ACC112 (cell line): ENCODE results near the gene CLSTN3.

Source experiments
- H2AFZ ChIP-seq: fragments of 200-600 bp; sonication (generic); one replicate; pipeline ENCODE4 v1.6.0; 2017; ENCODE audit warnings: antibody characterized with exemption, low read length; ENCODE audit not compliant: unreplicated experiment
- H3K27ac ChIP-seq: fragments of 200-600 bp; sonication (generic); 2 replicates; pipeline ENCODE4 v1.5.1; 2014; ENCODE audit warnings: low read depth, mild to moderate bottlenecking, antibody characterized with exemption, low read length, moderate library complexity
- H3K27me3 ChIP-seq: fragments of 200-600 bp; sonication (generic); 2 replicates; pipeline ENCODE4 v1.6.1; 2014; ENCODE audit warnings: mild to moderate bottlenecking, antibody characterized with exemption, low read length, moderate library complexity, mixed read lengths; ENCODE audit not compliant: insufficient read depth
- H3K36me3 ChIP-seq: fragments of 200-600 bp; sonication (generic); 2 replicates; pipeline ENCODE4 v1.6.1; 2016; ENCODE audit warnings: mild to moderate bottlenecking, antibody characterized with exemption, low read length, moderate library complexity, mixed read lengths; ENCODE audit not compliant: insufficient read depth
- H3K4me1 ChIP-seq: fragments of 200-600 bp; sonication (generic); one replicate; pipeline ENCODE4 v1.6.1; 2016; ENCODE audit warnings: low read length, mixed read lengths; ENCODE audit not compliant: insufficient read depth, unreplicated experiment, control insufficient read depth
- H3K4me3 ChIP-seq: fragments of 200-600 bp; sonication (generic); 2 replicates; pipeline ENCODE4 v1.5.1; 2014; ENCODE audit warnings: mild to moderate bottlenecking, low read depth, low read length
- H3K79me2 ChIP-seq: fragments of 200-600 bp; sonication (generic); one replicate; pipeline ENCODE4 v1.6.0; 2016; ENCODE audit warnings: low read length; ENCODE audit not compliant: control insufficient read depth, unreplicated experiment, insufficient read depth

CLSTN3 gene

GRCh38 chr12:7189398-7190267 is 59.5 kb downstream of the CLSTN3 start, which contains the start of gene PEX5:
Gene PEX5, plus strand, starts transcription at chr12:7189686. Its CDS starts 692 bp downstream, at chr12:7190378.
- Histone ChIP-seq H3K4me3 (peak within 1 kb of the TSS; percentile 90), H3K4me1 (peaks cover 18% of the 10 kb centered on the region), H3K27me3 (no peaks in the 10 kb centered on the region), H3K27ac (peak within 1 kb of the TSS; percentile 79), H3K79me2 (no peaks in the 10 kb centered on the region), H2AFZ (peak within 1 kb of the TSS; percentile 89), H3K36me3 (no peaks in the 10 kb centered on the region; the same call in 1 of the 2 replicates)

- Histone ChIP-seq H3K4me1 (peaks cover 18% of the 10 kb centered on the region), H3K27ac (no peak overlapping the region), H3K79me2 (no peaks in the 10 kb centered on the region), H3K27me3 (no peaks in the 10 kb centered on the region), H3K4me3 (peak overlapping the region; percentile 90), H2AFZ (peak overlapping the region; percentile 72), H3K36me3 (no peaks in the 10 kb centered on the region; the same call in 1 of the 2 replicates)
Measured at GRCh38 chr12:7190268-7191055, 60.3 kb downstream of the CLSTN3 start.

DNA sequence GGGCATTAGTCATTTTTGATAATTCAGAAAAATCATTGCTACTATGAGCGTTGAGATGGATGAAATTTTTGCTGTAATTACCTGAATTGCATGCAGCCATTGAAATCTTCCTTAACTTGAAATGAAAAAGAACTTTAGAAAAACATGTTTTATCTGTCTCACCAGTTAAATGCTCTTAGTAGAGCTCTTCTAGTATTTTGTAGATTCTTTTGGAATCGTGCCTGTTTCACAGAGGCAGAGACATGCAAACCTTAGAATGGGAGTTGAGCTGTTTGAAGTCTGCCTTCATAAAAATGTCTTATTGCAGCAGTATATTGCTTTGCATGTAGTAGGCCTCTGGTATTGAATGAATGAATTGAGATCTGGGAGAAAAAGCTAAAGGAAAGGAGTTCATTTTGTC is 63.5 kb downstream of the CLSTN3 start:
- Histone ChIP-seq H3K36me3 (peaks cover 2% of the 10 kb centered on the region; the same call in 1 of the 2 replicates), H3K4me1 (peaks cover 10% of the 10 kb centered on the region)

GRCh38 chr12:7197841-7198240 is 67.7 kb downstream of the CLSTN3 start:
- no peak overlapping the region for H2AFZ ChIP-seq
- H3K36me3 ChIP-seq = peaks cover 20% of the 10 kb centered on the region
- no peak overlapping the region for H3K27ac ChIP-seq
- H3K4me3 ChIP-seq = no peak overlapping the region
- no peaks in the 10 kb centered on the region for H3K4me1 ChIP-seq
- H3K79me2 ChIP-seq = no peaks in the 10 kb centered on the region
- H3K27me3 ChIP-seq = no peaks in the 10 kb centered on the region

More for the DNA sequence above, 63.5 kb downstream of the CLSTN3 start:
- Histone ChIP-seq H3K27me3 (no peaks in the 10 kb centered on the region), H3K27ac (no peak overlapping the region), H3K79me2 (no peaks in the 10 kb centered on the region), H2AFZ (no peak overlapping the region), H3K4me3 (no peak overlapping the region)

GRCh38 chr12:7203109-7203508 is 72.9 kb downstream of the CLSTN3 start:
- Histone ChIP-seq H3K27ac (no peak overlapping the region), H3K27me3 (no peaks in the 10 kb centered on the region), H3K79me2 (no peaks in the 10 kb centered on the region), H3K4me1 (no peaks in the 10 kb centered on the region), H3K36me3 (peaks cover 41% of the 10 kb centered on the region), H2AFZ (no peak overlapping the region), H3K4me3 (no peak overlapping the region)

DNA sequence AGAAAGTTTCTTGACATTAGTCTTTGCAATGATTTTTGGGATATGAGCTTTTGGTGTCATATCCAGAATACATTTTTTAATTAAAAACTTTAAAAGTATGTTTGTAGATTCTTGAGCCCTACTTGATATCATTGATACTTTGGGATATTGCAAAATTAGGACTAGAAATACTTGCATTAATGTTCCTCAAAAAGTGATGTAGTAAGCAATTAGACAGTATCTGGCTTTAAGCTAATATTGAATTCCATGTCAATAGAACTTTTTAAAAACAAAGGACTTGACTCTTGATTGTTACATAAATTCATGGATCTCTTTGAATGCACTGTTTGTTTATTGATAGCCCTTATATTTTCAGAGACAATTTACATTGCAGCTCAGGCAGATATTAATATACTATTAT is 74.9 kb downstream of the CLSTN3 start:
- Histone ChIP-seq H3K27ac (no peak overlapping the region), H3K79me2 (no peaks in the 10 kb centered on the region), H3K36me3 (peaks cover 61% of the 10 kb centered on the region), H2AFZ (no peak overlapping the region), H3K4me1 (no peaks in the 10 kb centered on the region), H3K4me3 (no peak overlapping the region), H3K27me3 (no peaks in the 10 kb centered on the region)

DNA sequence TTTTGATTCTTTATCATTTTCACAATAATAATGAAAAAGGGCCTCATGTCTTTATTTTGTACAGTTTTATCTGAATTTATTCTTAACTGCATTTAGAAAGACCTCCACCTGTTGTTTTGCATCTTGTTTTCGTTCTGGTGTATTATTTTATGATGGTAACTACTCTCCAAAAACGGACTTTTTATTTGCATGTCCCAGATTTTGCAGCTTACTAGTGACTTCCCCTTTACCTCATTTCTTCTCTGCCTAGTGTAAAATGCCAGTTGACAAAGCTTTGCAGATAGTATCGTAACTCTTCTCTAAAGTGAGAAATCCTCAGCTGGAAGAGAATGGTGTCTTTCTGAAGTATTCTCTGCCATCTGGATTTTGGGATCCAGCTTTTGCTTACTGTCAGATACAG is 76.5 kb downstream of the CLSTN3 start:
- peaks cover 67% of the 10 kb centered on the region for H3K36me3 ChIP-seq
- no peaks in the 10 kb centered on the region for H3K79me2 ChIP-seq
- no peak overlapping the region for H3K4me3 ChIP-seq
- no peak overlapping the region for H3K27ac ChIP-seq
- H3K4me1 ChIP-seq = no peaks in the 10 kb centered on the region
- H3K27me3 ChIP-seq = no peaks in the 10 kb centered on the region
- H2AFZ ChIP-seq = no peak overlapping the region

DNA sequence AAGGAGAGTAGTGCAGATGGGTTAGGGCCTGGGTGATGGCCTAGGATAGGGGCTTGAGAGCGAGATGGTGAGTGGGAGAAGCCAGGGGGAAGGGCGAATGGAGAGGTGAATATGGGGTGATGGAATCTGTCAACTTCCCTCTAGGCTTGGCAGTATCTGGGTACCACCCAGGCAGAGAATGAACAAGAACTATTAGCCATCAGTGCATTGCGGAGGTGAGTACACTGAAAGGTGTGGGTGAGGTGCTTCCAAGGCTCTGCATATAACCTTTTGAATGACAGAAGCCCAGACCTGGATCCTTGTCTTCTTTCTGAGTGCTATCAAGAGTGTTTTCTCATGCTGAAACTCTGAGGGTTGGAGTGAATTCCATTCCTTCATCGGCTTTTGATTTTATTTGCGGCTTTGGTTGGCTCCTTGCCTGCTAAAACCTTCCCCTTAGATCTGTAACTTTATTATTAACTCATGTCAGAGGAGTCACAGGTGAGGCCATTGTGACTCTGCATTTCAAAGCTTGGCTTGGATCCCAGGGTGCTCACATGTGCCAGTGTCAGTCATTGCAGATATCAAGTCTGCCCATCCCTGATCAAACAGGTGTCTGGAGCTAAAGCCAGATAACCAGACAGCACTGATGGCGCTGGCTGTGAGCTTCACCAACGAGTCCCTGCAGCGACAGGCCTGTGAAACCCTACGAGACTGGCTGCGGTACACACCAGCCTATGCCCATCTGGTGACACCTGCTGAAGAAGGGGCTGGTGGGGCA is 77.9 kb downstream of the CLSTN3 start:
- no peak overlapping the region for H3K27ac ChIP-seq
- no peaks in the 10 kb centered on the region for H3K4me1 ChIP-seq
- peaks cover 65% of the 10 kb centered on the region for H3K36me3 ChIP-seq
- no peak overlapping the region for H3K4me3 ChIP-seq
- H3K27me3 ChIP-seq = no peaks in the 10 kb centered on the region
- no peak overlapping the region for H2AFZ ChIP-seq
- H3K79me2 ChIP-seq = no peaks in the 10 kb centered on the region
